GM12865 (cell line): ENCODE data around the gene LIPA.

Experiments
- DNase-seq: peaks from one replicate; pipeline ENCODE4 v3.0.0; 2010; ENCODE audit warnings: low read depth
- H3K4me3 ChIP-seq: 2 replicates; pipeline ENCODE4 v1.5.1; 2011; ENCODE audit warnings: mild to moderate bottlenecking, low read depth, low read length, control low read depth
- TF ChIP-seq, protein P1 (sequence below): IDR thresholded peaks from 2 replicates; pipeline ENCODE4 v1.5.1; 2011; ENCODE audit warnings: low read length, control low read depth, low read depth, inconsistent platforms; ENCODE audit not compliant: insufficient read depth; ENCODE audit errors: missing control alignments

Gene LIPA

GRCh38 chr10:89251409-89252224 is at the start of gene LIPA:
Gene LIPA, minus strand, starts transcription at chr10:89251775. Its CDS starts 4,127 bp downstream, at chr10:89247648.
- peak; percentile 99 for DNase-seq
- TF ChIP-seq, protein P1, sequence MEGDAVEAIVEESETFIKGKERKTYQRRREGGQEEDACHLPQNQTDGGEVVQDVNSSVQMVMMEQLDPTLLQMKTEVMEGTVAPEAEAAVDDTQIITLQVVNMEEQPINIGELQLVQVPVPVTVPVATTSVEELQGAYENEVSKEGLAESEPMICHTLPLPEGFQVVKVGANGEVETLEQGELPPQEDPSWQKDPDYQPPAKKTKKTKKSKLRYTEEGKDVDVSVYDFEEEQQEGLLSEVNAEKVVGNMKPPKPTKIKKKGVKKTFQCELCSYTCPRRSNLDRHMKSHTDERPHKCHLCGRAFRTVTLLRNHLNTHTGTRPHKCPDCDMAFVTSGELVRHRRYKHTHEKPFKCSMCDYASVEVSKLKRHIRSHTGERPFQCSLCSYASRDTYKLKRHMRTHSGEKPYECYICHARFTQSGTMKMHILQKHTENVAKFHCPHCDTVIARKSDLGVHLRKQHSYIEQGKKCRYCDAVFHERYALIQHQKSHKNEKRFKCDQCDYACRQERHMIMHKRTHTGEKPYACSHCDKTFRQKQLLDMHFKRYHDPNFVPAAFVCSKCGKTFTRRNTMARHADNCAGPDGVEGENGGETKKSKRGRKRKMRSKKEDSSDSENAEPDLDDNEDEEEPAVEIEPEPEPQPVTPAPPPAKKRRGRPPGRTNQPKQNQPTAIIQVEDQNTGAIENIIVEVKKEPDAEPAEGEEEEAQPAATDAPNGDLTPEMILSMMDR, result no peak
- H3K4me3 ChIP-seq, result peak within 1 kb of the TSS; percentile 82

DNA sequence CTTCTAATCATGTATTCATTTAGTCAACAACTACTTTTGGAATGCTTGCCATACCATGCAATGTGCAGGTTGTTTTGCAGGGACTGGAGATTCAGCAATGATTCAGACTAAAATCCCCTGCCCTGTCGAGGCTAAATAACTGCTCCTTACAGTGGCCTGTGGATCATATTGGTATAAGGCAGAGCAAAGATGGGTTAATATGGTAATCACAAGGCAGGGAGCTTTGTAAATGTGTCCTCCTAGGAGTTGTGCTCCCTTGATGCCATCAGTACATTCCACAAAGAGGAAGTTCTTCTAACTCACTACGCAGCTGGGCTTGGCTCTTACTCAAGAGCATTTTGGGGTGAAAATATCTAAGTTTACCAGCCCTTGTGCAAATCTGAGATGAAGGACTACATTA is 49.7 kb upstream of the LIPA start:
- TF ChIP-seq, protein P1, result no peak
- H3K4me3 ChIP-seq, result peak overlapping the region; percentile 61
- DNase-seq, result peak; percentile 30

- no peak for DNase-seq
- TF ChIP-seq, protein P1, result no peak
- H3K4me3 ChIP-seq, result no peak overlapping the region
Observed at GRCh38 chr10:89299031-89299430, 47.5 kb upstream of the LIPA start.

DNA sequence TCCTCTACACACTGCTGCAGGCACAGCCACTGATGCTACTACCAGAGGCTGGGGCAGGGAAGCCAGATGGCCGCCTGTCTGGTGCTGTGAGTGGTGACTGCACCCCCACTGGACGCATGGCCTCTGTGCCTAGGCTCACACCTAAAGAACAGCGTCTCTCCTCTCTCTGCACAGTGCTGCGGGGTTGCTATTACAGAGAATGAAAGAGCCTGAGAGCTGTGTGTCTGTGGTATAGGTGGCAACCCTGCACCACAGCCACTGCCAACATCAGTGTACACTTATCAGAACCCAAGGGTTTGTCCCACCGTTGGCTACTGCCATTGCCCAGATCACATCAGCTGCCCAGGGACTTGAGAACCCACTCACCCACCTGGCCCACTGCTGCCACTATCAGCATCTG is 46.2 kb upstream of the LIPA start:
- H3K4me3 ChIP-seq, result no peak overlapping the region
- TF ChIP-seq, protein P1, result no peak
- no peak for DNase-seq

DNA sequence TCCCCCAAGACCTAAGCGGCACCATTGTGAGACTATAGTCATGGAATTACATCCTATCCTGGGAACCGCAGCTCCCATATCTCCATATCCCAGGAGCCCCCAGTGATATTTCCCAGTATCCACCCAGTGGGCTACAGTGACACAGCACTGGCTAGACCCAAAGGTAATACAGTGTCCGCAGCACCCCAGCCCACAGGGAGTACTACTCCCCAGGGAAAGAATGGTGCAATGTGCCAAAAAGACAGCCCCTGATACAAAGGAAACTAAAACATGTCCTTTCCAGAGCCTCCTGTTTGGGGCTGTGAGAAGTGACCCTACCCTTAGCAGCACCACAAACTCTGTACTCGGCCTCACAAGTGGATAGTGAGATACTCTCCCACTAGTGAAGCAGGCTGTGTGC is 45.8 kb upstream of the LIPA start:
- TF ChIP-seq, protein P1, result no peak
- H3K4me3 ChIP-seq, result no peak overlapping the region
- no peak for DNase-seq

- peak; percentile 49 for DNase-seq
Observed at GRCh38 chr10:89296220-89296648, 44.7 kb upstream of the LIPA start.

More at GRCh38 chr10:89296220-89296648, 44.7 kb upstream of the LIPA start:
- TF ChIP-seq, protein P1, result no peak
- no peak overlapping the region for H3K4me3 ChIP-seq
